Vagina (tissue), 2 donors: Measurements from ENCODE around the gene CCNG2. TPM values are rescaled to one million over a fixed set of nuclear protein-coding genes. Genes with fewer than 3 reads are reported as not detected.
"Not testable (repeated sequence)": the region's sequence is repeated elsewhere in the genome, so short reads cannot be mapped to it uniquely, and the experiment has no call there.

Source experiments
- DNase-seq, 2 donors: peaks; one replicate each; pipeline ENCODE4 v3.0.0-alpha.2; 2017; ENCODE audit errors: extremely low spot score in 2 of 2
- H3K27ac ChIP-seq: fragments of 200-600 bp; sonication (generic); one replicate; pipeline ENCODE4 v1.5.1; 2019
- H3K27me3 ChIP-seq: fragments of 200-600 bp; sonication (generic); one replicate; pipeline ENCODE4 v1.5.1; 2019
- H3K36me3 ChIP-seq, 2 donors: fragments of 200-600 bp; sonication (generic); one replicate each; pipeline ENCODE4 v1.5.1; 2017 to 2019
- H3K4me1 ChIP-seq: fragments of 200-600 bp; sonication (generic); one replicate; pipeline ENCODE4 v1.5.1; 2019
- H3K4me3 ChIP-seq, 2 donors: fragments of 200-600 bp; sonication (generic); 1 replicate in 1 of 2; 2 replicates in 1 of 2; pipeline ENCODE4 v1.5.1; 2016 to 2019
- H3K9me3 ChIP-seq: fragments of 200-600 bp; sonication (generic); one replicate; pipeline ENCODE4 v1.5.1; 2019
- CTCF ChIP-seq, 3 experiments: fragments of 450-650 bp in 2 of 3; fragments of 200-600 bp in 1 of 3; sonication (generic) in 1 of 3; IDR thresholded peaks; one replicate each; pipeline ENCODE4 v1.5.1; 2017 to 2019; ENCODE audit warnings: antibody characterized with exemption in 3 of 3, mild to moderate bottlenecking in 2 of 3, moderate library complexity in 2 of 3
- POLR2A ChIP-seq, 2 donors: fragments of 450-650 bp; IDR thresholded peaks; one replicate each; pipeline ENCODE4 v1.6.1; 2017; ENCODE audit warnings: antibody characterized with exemption in 2 of 2, mild to moderate bottlenecking in 2 of 2, moderate library complexity in 2 of 2
- POLR2AphosphoS5 ChIP-seq, 2 donors: sonication (generic); formaldehyde crosslinking; IDR thresholded peaks; one replicate each; pipeline ENCODE4 v1.9.0; 2017; ENCODE audit warnings: antibody characterized with exemption in 2 of 2, mild to moderate bottlenecking in 2 of 2, low read depth in 1 of 2; ENCODE audit not compliant: insufficient read depth in 1 of 2
- intact Hi-C: fragments of 100-400 bp; cut with DNase I; formaldehyde crosslinking; loops from one replicate; pipeline ENCODE4 v1.15.1; 2023
- total RNA-seq: library from RNA; depleted of rRNA; stranded (reverse); fragments of >200 nt; gene quantifications from one replicate; pipeline ENCODE4 v1.2.3, GENCODE V29; 2016

CCNG2 gene
- total RNA-seq, 1 donor from 2014 or later = 31.4 TPM

- intact Hi-C loops = no loop called here
- no peak for DNase-seq
These were observed 31.0 kb upstream of the CCNG2 start for GRCh38 chr4:77125961-77126360.

GRCh38 chr4:77126809-77127208 is 30.2 kb upstream of the CCNG2 start:
- Histone ChIP-seq H3K4me1 (peaks cover 5% of the 10 kb centered on the region), H3K4me3 (no peak overlapping the region), H3K36me3 (no peaks in the 10 kb centered on the region), H3K27ac (no peak overlapping the region), H3K27me3 (no peaks in the 10 kb centered on the region), H3K9me3 (no peaks in the 10 kb centered on the region)
- intact Hi-C loops = no loop called here
- no peak for DNase-seq
- TF ChIP-seq POLR2A (IDR thresholded peaks at IDR 0.05) = no peak
- TF ChIP-seq CTCF (IDR thresholded peaks at IDR 0.05) = no peak
- no peak for TF ChIP-seq POLR2AphosphoS5 (IDR thresholded peaks at IDR 0.05; ENCODE audit: insufficient read depth in 1 of 2, low read depth in 1 of 2)

More at GRCh38 chr4:77125961-77126360, 31.0 kb upstream of the CCNG2 start:
- no peaks in the 10 kb centered on the region for H3K27me3 ChIP-seq
- H3K27ac ChIP-seq = no peak overlapping the region
- H3K9me3 ChIP-seq = no peaks in the 10 kb centered on the region
- H3K36me3 ChIP-seq = no peaks in the 10 kb centered on the region
- no peak overlapping the region for H3K4me3 ChIP-seq
- TF ChIP-seq CTCF (IDR thresholded peaks at IDR 0.05) (no peak), POLR2A (IDR thresholded peaks at IDR 0.05) (no peak), POLR2AphosphoS5 (IDR thresholded peaks at IDR 0.05; ENCODE audit: insufficient read depth in 1 of 2, low read depth in 1 of 2) (no peak)
- peaks cover 5% of the 10 kb centered on the region for H3K4me1 ChIP-seq

GRCh38 chr4:77127215-77127614 is 29.8 kb upstream of the CCNG2 start:
- Histone ChIP-seq H3K36me3 (no peaks in the 10 kb centered on the region), H3K4me3 (no peak overlapping the region), H3K4me1 (peaks cover 5% of the 10 kb centered on the region), H3K27ac (no peak overlapping the region), H3K27me3 (no peaks in the 10 kb centered on the region), H3K9me3 (no peaks in the 10 kb centered on the region)
- intact Hi-C loops = no loop called here
- no peak for DNase-seq
- TF ChIP-seq POLR2A (IDR thresholded peaks at IDR 0.05) (no peak), POLR2AphosphoS5 (IDR thresholded peaks at IDR 0.05; ENCODE audit: insufficient read depth in 1 of 2, low read depth in 1 of 2) (no peak), CTCF (IDR thresholded peaks at IDR 0.05) (no peak)

- no peaks in the 10 kb centered on the region for H3K36me3 ChIP-seq
- no peak overlapping the region for H3K4me3 ChIP-seq
- DNase-seq = no peak
- peaks cover 5% of the 10 kb centered on the region for H3K4me1 ChIP-seq
- H3K27me3 ChIP-seq = no peaks in the 10 kb centered on the region
- intact Hi-C loops = no loop called here
- TF ChIP-seq CTCF (IDR thresholded peaks at IDR 0.05) (no peak), POLR2A (IDR thresholded peaks at IDR 0.05) (no peak), POLR2AphosphoS5 (IDR thresholded peaks at IDR 0.05; ENCODE audit: insufficient read depth in 1 of 2, low read depth in 1 of 2) (no peak)
- no peak overlapping the region for H3K27ac ChIP-seq
- no peaks in the 10 kb centered on the region for H3K9me3 ChIP-seq
These were observed 29.0 kb upstream of the CCNG2 start for GRCh38 chr4:77127837-77128621.

GRCh38 chr4:77132652-77133312 is 24.2 kb upstream of the CCNG2 start:
- intact Hi-C loops = no loop called here
- no peak for TF ChIP-seq POLR2AphosphoS5 (IDR thresholded peaks at IDR 0.05; ENCODE audit: insufficient read depth in 1 of 2, low read depth in 1 of 2)
- no peak for TF ChIP-seq CTCF (IDR thresholded peaks at IDR 0.05)
- TF ChIP-seq POLR2A (IDR thresholded peaks at IDR 0.05) = no peak
- H3K4me1 ChIP-seq = no peaks in the 10 kb centered on the region
- DNase-seq = no peak
- no peak overlapping the region for H3K27ac ChIP-seq
- no peak overlapping the region for H3K4me3 ChIP-seq
- H3K36me3 ChIP-seq = no peaks in the 10 kb centered on the region
- no peaks in the 10 kb centered on the region for H3K9me3 ChIP-seq
- H3K27me3 ChIP-seq = no peaks in the 10 kb centered on the region

GRCh38 chr4:77137448-77137847 is 19.6 kb upstream of the CCNG2 start:
- intact Hi-C loops, H3K36me3 ChIP-seq, H3K9me3 ChIP-seq, H3K27me3 ChIP-seq, H3K27ac ChIP-seq, DNase-seq, H3K4me1 ChIP-seq, H3K4me3 ChIP-seq: not testable (repeated sequence)
